Smooth muscle cell of the pulmonary artery (primary cell): ENCODE results near the gene SLC36A4. TPM values are rescaled to one million over a fixed set of nuclear protein-coding genes. Genes with fewer than 3 reads are reported as not detected.

Experiments
- total RNA-seq: library from RNA; depleted of rRNA; stranded (reverse); fragments of >200 nt; gene quantifications from 2 replicates; pipeline ENCODE4 v1.2.3, GENCODE V29; 2014

Gene SLC36A4
- total RNA-seq, result 8.8 and 9.1 TPM in 2 replicates

GRCh38 chr11:93197380-93198214 is at the start of gene SLC36A4:
SLC36A4 (minus strand) TSS chr11:93197991; CDS start chr11:93197832, 159 bp downstream.

Other genes with a start within 250 kb of the SLC36A4 start
- not detected in 2 replicates for gene MTNR1B, start 228.3 kb downstream of the SLC36A4 start, total RNA-seq
- gene DEUP1, start 132.8 kb upstream of the SLC36A4 start, total RNA-seq, result not detected in 2 replicates